OCI-LY7 (cell line): ENCODE results near the gene WDR90.

Experiments used
- EZH2phosphoT487 ChIP-seq: fragments of 200-600 bp; sonication (generic); IDR thresholded peaks from 2 replicates; pipeline ENCODE4 v1.6.1; 2018; ENCODE audit warnings: low read depth, borderline replicate concordance, mild to moderate bottlenecking, mixed run types, antibody characterized with exemption, low read length, moderate library complexity, mixed read lengths
- TF ChIP-seq, protein P1 (sequence below): fragments of 200-600 bp; sonication (generic); conservative IDR thresholded peaks from 2 replicates; pipeline ENCODE4 v1.5.1; 2014; ENCODE audit warnings: mild to moderate bottlenecking, antibody characterized with exemption, low read length, moderate library complexity, mixed read lengths

- TF ChIP-seq, protein P1, sequence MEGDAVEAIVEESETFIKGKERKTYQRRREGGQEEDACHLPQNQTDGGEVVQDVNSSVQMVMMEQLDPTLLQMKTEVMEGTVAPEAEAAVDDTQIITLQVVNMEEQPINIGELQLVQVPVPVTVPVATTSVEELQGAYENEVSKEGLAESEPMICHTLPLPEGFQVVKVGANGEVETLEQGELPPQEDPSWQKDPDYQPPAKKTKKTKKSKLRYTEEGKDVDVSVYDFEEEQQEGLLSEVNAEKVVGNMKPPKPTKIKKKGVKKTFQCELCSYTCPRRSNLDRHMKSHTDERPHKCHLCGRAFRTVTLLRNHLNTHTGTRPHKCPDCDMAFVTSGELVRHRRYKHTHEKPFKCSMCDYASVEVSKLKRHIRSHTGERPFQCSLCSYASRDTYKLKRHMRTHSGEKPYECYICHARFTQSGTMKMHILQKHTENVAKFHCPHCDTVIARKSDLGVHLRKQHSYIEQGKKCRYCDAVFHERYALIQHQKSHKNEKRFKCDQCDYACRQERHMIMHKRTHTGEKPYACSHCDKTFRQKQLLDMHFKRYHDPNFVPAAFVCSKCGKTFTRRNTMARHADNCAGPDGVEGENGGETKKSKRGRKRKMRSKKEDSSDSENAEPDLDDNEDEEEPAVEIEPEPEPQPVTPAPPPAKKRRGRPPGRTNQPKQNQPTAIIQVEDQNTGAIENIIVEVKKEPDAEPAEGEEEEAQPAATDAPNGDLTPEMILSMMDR: no peak
- TF ChIP-seq EZH2phosphoT487: no peak
Measured at GRCh38 chr16:615122-615521, 34.0 kb upstream of the WDR90 start.
